ENCODE data around the gene B4GALNT3. TPM values are rescaled to one million over a fixed set of nuclear protein-coding genes. Genes with fewer than 3 reads are reported as not detected.

B4GALNT3 gene
- total and polyA plus RNA-seq, 2 of the 13 experiments (the other 11 are each of a cell fraction or from before 2014, with no cell fraction given) = 3.2 to 4.4 TPM

DNA sequence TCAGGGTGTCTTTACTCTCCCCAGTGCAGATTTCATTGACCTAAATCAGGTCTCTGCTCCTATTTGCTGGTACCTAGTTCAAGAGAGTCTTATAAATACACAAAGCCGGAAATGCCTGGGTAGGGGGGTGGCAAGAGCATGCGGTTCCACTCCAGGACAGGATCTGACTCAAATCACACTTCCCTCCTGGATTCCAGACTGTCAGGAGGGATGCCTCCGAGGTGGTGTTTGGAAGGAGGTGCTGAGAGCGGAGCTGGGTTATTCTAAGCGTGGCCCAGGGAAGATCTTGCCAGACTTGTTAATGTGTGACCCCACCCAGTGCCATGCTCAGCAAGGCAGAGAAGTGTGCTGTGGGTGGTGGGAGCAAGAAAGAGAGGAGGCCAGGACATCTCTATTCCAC, 49.8 kb downstream of the B4GALNT3 start:
- ATAC-seq (no peak; the same call in 2 of the 3 replicates), DNase-seq (ENCODE audit: low spot score) (no peak), FAIRE-seq (no peak)
- H3K9me3 ChIP-seq (ENCODE audit: low read length) = no peaks in the 10 kb centered on the region
- no peaks in the 10 kb centered on the region for H4K20me1 ChIP-seq (ENCODE audit: insufficient read depth, low read length)
- ChIA-PET POLR2A (no interaction called here), CTCF (ENCODE audit: low intra/inter-chr PET ratio, low total read pairs) (no interaction called here)
- no peak overlapping the region for H2AFZ ChIP-seq (ENCODE audit: low read length)
- no peak for TF ChIP-seq REPIN1 (CRISPR knock-in tag; IDR thresholded peaks at IDR 0.05; ENCODE audit: borderline replicate concordance, low read depth)
- TF ChIP-seq, protein P1, sequence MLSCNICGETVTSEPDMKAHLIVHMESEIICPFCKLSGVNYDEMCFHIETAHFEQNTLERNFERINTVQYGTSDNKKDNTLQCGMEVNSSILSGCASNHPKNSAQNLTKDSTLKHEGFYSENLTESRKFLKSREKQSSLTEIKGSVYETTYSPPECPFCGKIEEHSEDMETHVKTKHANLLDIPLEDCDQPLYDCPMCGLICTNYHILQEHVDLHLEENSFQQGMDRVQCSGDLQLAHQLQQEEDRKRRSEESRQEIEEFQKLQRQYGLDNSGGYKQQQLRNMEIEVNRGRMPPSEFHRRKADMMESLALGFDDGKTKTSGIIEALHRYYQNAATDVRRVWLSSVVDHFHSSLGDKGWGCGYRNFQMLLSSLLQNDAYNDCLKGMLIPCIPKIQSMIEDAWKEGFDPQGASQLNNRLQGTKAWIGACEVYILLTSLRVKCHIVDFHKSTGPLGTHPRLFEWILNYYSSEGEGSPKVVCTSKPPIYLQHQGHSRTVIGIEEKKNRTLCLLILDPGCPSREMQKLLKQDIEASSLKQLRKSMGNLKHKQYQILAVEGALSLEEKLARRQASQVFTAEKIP (CRISPR knock-in tag; IDR thresholded peaks at IDR 0.05; ENCODE audit: borderline replicate concordance) = no peak
- no peak for TF ChIP-seq HIVEP1 (CRISPR knock-in tag; IDR thresholded peaks at IDR 0.05)
- no peak for TF ChIP-seq FOXC1 (CRISPR knock-in tag; IDR thresholded peaks at IDR 0.05; ENCODE audit: borderline replicate concordance)
- no peak for TF ChIP-seq ZEB1 (IDR thresholded peaks at IDR 0.05; ENCODE audit: insufficient replicate concordance, low read depth)
- TF ChIP-seq KDM1A (CRISPR knock-in tag; IDR thresholded peaks at IDR 0.05) = no peak
- intact Hi-C loops (cut with micrococcal nuclease; ENCODE audit: unreplicated experiment) (no loop called here), in situ Hi-C loops (cut with HindIII; ENCODE audit: extremely low pct_ligation_motif_present, low pct_unique_long_range_greater_than_20kb) (no loop called here)
- WGBS (ENCODE audit: low lambda C conversion rate) = 67% methylated on average over 5 of the region's 5 CpGs
- H3K27me3 ChIP-seq (ENCODE audit: control insufficient read depth in 1 of 2, insufficient read depth in 2 of 2, low read length in 2 of 2) = no peaks in the 10 kb centered on the region
- no peaks in the 10 kb centered on the region for H3K79me2 ChIP-seq (ENCODE audit: insufficient read depth, low read length)
- BruUV-seq (replicated peaks) = no TSS peak
- H3K36me3 ChIP-seq (replicated peaks in 1 of 2; ENCODE audit: control insufficient read depth in 1 of 2, insufficient read depth in 2 of 2, low read length in 2 of 2) = no peaks in the 10 kb centered on the region
- H3K27ac ChIP-seq (ENCODE audit: extremely low read length, insufficient read depth, low read length) = no peak overlapping the region
- H3K4me3 ChIP-seq (replicated peaks in 1 of 3; ENCODE audit: insufficient read depth in 1 of 3, low read depth in 2 of 3, low read length in 3 of 3) = no peak overlapping the region
- H3K4me2 ChIP-seq (ENCODE audit: low read depth, low read length) = no peak overlapping the region
- H3K4me1 ChIP-seq (ENCODE audit: insufficient read depth, low read length) = peaks cover 10% of the 10 kb centered on the region; the same call in 1 of the 2 replicates
- H3K9ac ChIP-seq (ENCODE audit: insufficient read depth, low read depth, low read length) = no peak overlapping the region
